Stimulated activated memory B cell treated with anti-CD40 and anti-IgM and Interleukin-4, amounts not matched to agents 10 μg/mL and 1 μg/mL and 100 μg/mL, for 72 hours (primary cell): ENCODE results near the gene HADH.
"Not testable (repeated sequence)": the region's sequence is repeated elsewhere in the genome, so short reads cannot be mapped to it uniquely, and the experiment has no call there.

Experiments
- ATAC-seq: fragments of 150-1000 bp; cut with Tn5 transposase; 2 replicates; pipeline ENCODE4 v1.10.0; 2021
- H3K27ac Mint-ChIP-seq: one replicate; pipeline ENCODE4 v1.8.0; 2022; ENCODE audit warnings: mild to moderate bottlenecking, mixed read lengths
- H3K27me3 Mint-ChIP-seq: one replicate; pipeline ENCODE4 v1.8.0; 2022; ENCODE audit warnings: mixed read lengths
- H3K36me3 Mint-ChIP-seq: one replicate; pipeline ENCODE4 v1.8.0; 2022; ENCODE audit warnings: mixed read lengths
- H3K4me1 Mint-ChIP-seq: one replicate; pipeline ENCODE4 v1.8.0; 2022; ENCODE audit warnings: mixed read lengths
- H3K4me3 Mint-ChIP-seq: one replicate; pipeline ENCODE4 v1.8.0; 2022; ENCODE audit warnings: mild to moderate bottlenecking, moderate library complexity, mixed read lengths
- H3K9me3 Mint-ChIP-seq: one replicate; pipeline ENCODE4 v1.8.0; 2022; ENCODE audit warnings: mixed read lengths

HADH gene

GRCh38 chr4:107989537-107990386 lies at the start of gene HADH:
Gene HADH, plus strand, starts transcription at chr4:107989889. Its CDS starts 44 bp downstream, at chr4:107989933.
- no peaks in the 10 kb centered on the region for H3K9me3 Mint-ChIP-seq
- peak; percentile 99 for ATAC-seq
- no peaks in the 10 kb centered on the region for H3K27me3 Mint-ChIP-seq

GRCh38 chr4:107945809-107946208 lies 43.9 kb upstream of the HADH start:
- Mint-ChIP-seq H3K36me3 (peaks cover 46% of the 10 kb centered on the region), H3K9me3 (no peaks in the 10 kb centered on the region), H3K4me1 (no peaks in the 10 kb centered on the region), H3K27me3 (no peaks in the 10 kb centered on the region), H3K4me3 (no peak overlapping the region), H3K27ac (no peak overlapping the region)
- no peak for ATAC-seq

More at GRCh38 chr4:107989537-107990386, at the start of gene HADH:
- Mint-ChIP-seq H3K27ac (peak within 1 kb of the TSS; percentile 91), H3K4me3 (peak within 1 kb of the TSS; percentile 95), H3K4me1 (peaks cover 51% of the 10 kb centered on the region), H3K36me3 (no peaks in the 10 kb centered on the region)

- Mint-ChIP-seq H3K36me3 (peaks cover 59% of the 10 kb centered on the region), H3K4me3 (no peak overlapping the region), H3K9me3 (peaks cover 7% of the 10 kb centered on the region), H3K27ac (no peak overlapping the region), H3K4me1 (no peaks in the 10 kb centered on the region), H3K27me3 (no peaks in the 10 kb centered on the region)
- no peak for ATAC-seq
Observed at GRCh38 chr4:107950746-107951540, 38.7 kb upstream of the HADH start.

DNA sequence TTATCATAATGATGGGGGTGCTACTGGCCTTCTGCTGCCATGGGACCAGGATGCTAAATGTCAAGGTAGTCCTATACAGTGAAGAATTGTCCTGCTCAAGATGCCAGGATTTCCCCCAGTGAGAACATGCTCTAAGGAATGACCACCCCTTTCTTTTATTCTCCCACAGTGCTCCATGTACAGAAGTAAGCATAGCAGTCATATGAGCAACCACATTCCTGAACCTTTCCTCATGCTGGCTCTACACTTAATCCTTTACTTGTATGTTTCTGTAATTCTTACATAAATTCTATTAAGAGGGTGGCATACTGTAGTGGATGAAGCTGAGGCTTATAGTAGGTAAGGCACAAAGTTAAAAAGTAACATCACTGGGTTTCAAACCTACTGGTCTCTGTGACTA lies 38.1 kb upstream of the HADH start:
- no peaks in the 10 kb centered on the region for H3K27me3 Mint-ChIP-seq
- no peak overlapping the region for H3K27ac Mint-ChIP-seq
- peaks cover 13% of the 10 kb centered on the region for H3K9me3 Mint-ChIP-seq
- no peak for ATAC-seq
- H3K4me3 Mint-ChIP-seq = no peak overlapping the region
- H3K4me1 Mint-ChIP-seq = no peaks in the 10 kb centered on the region
- peaks cover 64% of the 10 kb centered on the region for H3K36me3 Mint-ChIP-seq

GRCh38 chr4:107956011-107956410 lies 33.7 kb upstream of the HADH start:
- H3K27me3 Mint-ChIP-seq = no peaks in the 10 kb centered on the region

GRCh38 chr4:107966903-107967302 lies 22.8 kb upstream of the HADH start:
- no peak overlapping the region for H3K4me3 Mint-ChIP-seq
- H3K36me3 Mint-ChIP-seq = no peaks in the 10 kb centered on the region
- no peaks in the 10 kb centered on the region for H3K27me3 Mint-ChIP-seq
- ATAC-seq = no peak
- H3K27ac Mint-ChIP-seq = no peak overlapping the region
- no peaks in the 10 kb centered on the region for H3K9me3 Mint-ChIP-seq
- H3K4me1 Mint-ChIP-seq = no peaks in the 10 kb centered on the region

More at GRCh38 chr4:107956011-107956410, 33.7 kb upstream of the HADH start:
- no peaks in the 10 kb centered on the region for H3K4me1 Mint-ChIP-seq
- H3K4me3 Mint-ChIP-seq = no peak overlapping the region
- H3K36me3 Mint-ChIP-seq = peaks cover 45% of the 10 kb centered on the region
- H3K27ac Mint-ChIP-seq = no peak overlapping the region
- no peak for ATAC-seq
- H3K9me3 Mint-ChIP-seq = peaks cover 17% of the 10 kb centered on the region

GRCh38 chr4:107967519-107967918 lies 22.2 kb upstream of the HADH start:
- H3K9me3 Mint-ChIP-seq, H3K27me3 Mint-ChIP-seq, H3K36me3 Mint-ChIP-seq, H3K4me1 Mint-ChIP-seq, H3K27ac Mint-ChIP-seq, ATAC-seq, H3K4me3 Mint-ChIP-seq: not testable (repeated sequence)

- H3K9me3 Mint-ChIP-seq, H3K4me3 Mint-ChIP-seq, ATAC-seq, H3K27ac Mint-ChIP-seq, H3K36me3 Mint-ChIP-seq, H3K4me1 Mint-ChIP-seq, H3K27me3 Mint-ChIP-seq: not testable (repeated sequence)
Observed at GRCh38 chr4:107967921-107968320, 21.8 kb upstream of the HADH start.

DNA sequence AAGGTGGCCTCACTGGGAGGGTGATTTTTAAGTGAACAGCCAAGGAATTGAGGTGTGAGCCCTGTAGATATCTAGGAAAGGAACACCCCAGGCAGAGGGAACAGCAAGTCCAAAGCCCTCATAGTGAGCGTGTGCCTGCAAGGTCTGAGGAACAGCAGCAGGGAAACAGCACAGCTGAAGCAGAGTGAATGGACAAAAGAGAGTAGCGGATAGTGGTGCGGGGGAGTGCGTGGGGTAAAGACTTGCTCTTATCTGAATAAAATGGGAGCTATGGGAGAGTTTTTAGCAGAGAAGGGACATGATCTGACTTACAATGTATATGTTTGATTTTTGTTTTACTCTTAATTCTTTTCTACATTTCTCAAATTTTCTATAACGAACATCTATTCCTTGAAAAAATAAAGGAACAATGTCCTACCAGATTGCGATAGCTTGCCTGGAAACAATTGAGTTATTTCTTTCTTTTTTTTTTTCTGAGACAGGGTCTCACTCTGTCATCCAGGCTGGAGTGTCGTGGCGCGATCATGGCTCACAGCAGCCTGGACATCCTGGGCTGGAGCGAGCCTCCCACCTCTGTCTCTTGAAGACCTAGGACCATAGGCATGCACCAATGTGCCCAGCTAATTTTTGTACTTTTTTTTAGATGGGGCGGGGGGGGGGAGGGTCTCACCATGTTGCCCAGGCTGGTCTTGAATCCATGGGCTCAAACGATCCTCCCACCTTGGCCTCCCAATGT lies 19.5 kb upstream of the HADH start:
- no peak for ATAC-seq
- Mint-ChIP-seq H3K27me3 (no peaks in the 10 kb centered on the region), H3K36me3 (no peaks in the 10 kb centered on the region), H3K4me3 (no peak overlapping the region), H3K27ac (no peak overlapping the region), H3K9me3 (no peaks in the 10 kb centered on the region), H3K4me1 (no peaks in the 10 kb centered on the region)

DNA sequence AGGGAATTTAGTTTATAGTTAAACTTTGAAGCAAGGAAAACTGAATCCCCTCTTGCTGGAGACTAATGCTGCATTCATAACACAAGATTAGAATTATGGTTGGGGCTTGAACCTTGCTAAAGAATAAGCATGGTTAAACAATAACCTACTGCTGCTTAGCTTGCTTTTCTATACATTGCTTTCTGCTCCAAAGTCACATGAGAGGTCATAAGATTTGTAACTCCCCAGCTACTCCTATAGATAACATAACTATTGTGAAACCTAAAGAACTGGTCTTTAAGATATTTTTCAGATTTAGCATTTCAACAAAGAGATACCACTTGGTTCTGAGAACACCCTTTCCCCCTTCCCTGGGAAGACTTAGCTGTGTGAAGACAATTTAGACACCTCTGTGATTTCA lies 17.1 kb upstream of the HADH start:
- no peak overlapping the region for H3K27ac Mint-ChIP-seq
- H3K27me3 Mint-ChIP-seq = no peaks in the 10 kb centered on the region
- no peak overlapping the region for H3K4me3 Mint-ChIP-seq
- H3K9me3 Mint-ChIP-seq = no peaks in the 10 kb centered on the region
- H3K4me1 Mint-ChIP-seq = no peaks in the 10 kb centered on the region
- ATAC-seq = no peak
- no peaks in the 10 kb centered on the region for H3K36me3 Mint-ChIP-seq

DNA sequence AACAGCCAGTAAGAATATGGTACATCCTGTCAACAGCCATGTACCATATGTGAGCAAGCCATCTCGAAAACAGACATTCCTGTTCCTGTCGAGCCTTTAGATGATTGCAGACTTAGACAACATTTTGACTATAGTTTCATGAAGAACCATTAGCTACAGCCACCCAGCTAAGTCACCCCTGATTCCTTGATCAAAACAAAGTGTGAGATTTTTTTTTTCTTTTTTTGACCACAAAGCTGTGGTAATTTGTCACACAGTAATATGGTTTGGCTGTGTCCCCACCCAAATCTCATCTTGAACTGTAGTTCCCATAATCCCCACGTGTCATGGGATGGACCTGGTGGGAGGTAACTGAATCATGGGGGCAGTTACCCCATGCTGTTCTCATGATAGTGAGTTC lies 15.2 kb upstream of the HADH start:
- Mint-ChIP-seq H3K36me3 (no peaks in the 10 kb centered on the region), H3K27me3 (no peaks in the 10 kb centered on the region), H3K4me1 (no peaks in the 10 kb centered on the region), H3K27ac (no peak overlapping the region), H3K4me3 (no peak overlapping the region), H3K9me3 (no peaks in the 10 kb centered on the region)
- no peak for ATAC-seq

- H3K4me3 Mint-ChIP-seq = no peak overlapping the region
- no peaks in the 10 kb centered on the region for H3K27me3 Mint-ChIP-seq
- no peaks in the 10 kb centered on the region for H3K4me1 Mint-ChIP-seq
- peaks cover 6% of the 10 kb centered on the region for H3K36me3 Mint-ChIP-seq
- no peak for ATAC-seq
- H3K9me3 Mint-ChIP-seq = peaks cover 3% of the 10 kb centered on the region
- no peak overlapping the region for H3K27ac Mint-ChIP-seq
Observed at GRCh38 chr4:107977482-107977881, 12.2 kb upstream of the HADH start.

DNA sequence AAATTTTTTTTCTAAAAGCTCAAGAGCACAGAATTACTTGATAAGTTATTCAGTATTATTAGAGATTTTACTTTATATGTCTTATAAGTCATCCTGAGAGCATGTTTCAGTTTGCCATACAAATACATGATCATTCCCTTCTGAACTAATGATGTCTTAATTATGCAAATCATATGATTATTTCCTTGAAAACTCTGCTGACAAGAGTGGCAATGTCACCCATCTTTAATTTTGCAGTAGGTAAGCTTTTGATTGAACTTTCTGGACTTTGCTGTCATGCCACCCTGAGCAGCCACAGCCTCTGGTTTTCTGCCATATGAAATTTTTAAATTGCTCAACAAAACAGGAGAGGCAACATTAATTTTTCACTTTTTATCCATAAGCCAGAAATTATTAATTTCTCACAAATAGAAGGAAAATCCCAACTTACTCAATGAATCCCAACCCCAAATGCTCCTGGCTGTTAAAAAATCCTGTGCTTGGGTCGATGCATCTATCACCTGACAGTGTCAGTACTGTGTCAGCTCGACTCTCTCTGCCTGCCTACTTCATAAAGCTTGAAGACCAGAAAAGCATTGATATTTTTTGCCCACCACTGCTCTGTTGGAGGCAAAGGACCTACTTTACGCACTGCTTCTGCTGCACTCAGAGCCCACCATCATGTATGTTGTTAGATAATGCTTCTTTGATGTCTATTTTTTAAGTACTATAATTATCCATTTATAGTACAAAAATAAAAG lies 11.6 kb upstream of the HADH start:
- H3K27me3 Mint-ChIP-seq = no peaks in the 10 kb centered on the region
- H3K4me1 Mint-ChIP-seq = no peaks in the 10 kb centered on the region
- H3K36me3 Mint-ChIP-seq = peaks cover 6% of the 10 kb centered on the region
- no peak overlapping the region for H3K4me3 Mint-ChIP-seq
- H3K27ac Mint-ChIP-seq = no peak overlapping the region
- ATAC-seq = no peak
- H3K9me3 Mint-ChIP-seq = peaks cover 3% of the 10 kb centered on the region

DNA sequence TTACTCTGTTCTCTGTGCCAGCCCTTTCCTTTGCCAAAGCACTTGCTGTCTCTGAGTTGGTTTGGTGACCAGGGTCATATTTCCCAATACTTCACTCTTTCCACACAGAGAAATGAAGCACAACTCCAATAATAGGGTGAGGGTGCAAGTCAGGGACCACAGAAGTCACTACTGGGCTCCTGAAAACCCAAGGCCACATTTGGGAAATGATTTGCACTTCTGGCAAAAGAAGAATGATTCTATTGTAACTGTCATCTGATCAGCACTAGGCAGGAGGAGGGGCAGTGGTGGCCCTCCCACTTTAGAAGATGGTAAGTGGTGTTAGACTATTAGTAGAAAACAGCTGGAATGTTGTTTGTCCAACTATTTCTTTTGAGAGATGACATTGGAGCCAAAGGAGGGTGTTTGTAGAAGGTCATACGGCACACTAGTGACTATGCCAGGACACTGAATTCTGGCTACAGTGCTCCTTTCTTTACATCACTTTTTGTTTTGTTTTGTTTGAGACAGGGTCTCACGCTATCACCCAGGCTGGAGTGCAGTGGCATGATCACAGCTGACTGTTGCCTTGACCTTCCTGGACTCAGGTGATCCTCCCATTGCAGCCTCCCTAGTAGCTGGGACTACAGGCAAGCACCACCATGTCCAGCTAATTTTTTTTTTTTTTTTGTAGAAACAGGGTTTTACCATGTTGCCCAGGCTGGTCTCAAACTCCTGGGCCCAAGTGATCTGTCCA lies 10.8 kb upstream of the HADH start:
- Mint-ChIP-seq H3K27me3 (no peaks in the 10 kb centered on the region), H3K4me3 (no peak overlapping the region), H3K9me3 (peaks cover 3% of the 10 kb centered on the region), H3K36me3 (peaks cover 6% of the 10 kb centered on the region), H3K27ac (no peak overlapping the region), H3K4me1 (no peaks in the 10 kb centered on the region)
- ATAC-seq = no peak
